Neural progenitor cell (in vitro differentiated cells): ENCODE data around the gene ELL.

Source experiments
- EZH2 ChIP-seq: fragments of 200-600 bp; sonication (generic); IDR thresholded peaks from 2 replicates; pipeline ENCODE4 v1.6.1; 2017; ENCODE audit warnings: antibody characterized with exemption, mild to moderate bottlenecking, moderate library complexity
- EZH2phosphoT487 ChIP-seq: fragments of 200-600 bp; sonication (generic); IDR thresholded peaks from 2 replicates; pipeline ENCODE4 v1.6.1; 2017; ENCODE audit warnings: antibody characterized with exemption
- TF ChIP-seq, protein P1 (sequence below): fragments of 200-600 bp; sonication (generic); IDR thresholded peaks from 2 replicates; pipeline ENCODE4 v1.5.1; 2017; ENCODE audit warnings: antibody characterized with exemption, mild to moderate bottlenecking

GRCh38 chr19:18470787-18471186, 51.1 kb downstream of the ELL start:
- TF ChIP-seq, protein P1, sequence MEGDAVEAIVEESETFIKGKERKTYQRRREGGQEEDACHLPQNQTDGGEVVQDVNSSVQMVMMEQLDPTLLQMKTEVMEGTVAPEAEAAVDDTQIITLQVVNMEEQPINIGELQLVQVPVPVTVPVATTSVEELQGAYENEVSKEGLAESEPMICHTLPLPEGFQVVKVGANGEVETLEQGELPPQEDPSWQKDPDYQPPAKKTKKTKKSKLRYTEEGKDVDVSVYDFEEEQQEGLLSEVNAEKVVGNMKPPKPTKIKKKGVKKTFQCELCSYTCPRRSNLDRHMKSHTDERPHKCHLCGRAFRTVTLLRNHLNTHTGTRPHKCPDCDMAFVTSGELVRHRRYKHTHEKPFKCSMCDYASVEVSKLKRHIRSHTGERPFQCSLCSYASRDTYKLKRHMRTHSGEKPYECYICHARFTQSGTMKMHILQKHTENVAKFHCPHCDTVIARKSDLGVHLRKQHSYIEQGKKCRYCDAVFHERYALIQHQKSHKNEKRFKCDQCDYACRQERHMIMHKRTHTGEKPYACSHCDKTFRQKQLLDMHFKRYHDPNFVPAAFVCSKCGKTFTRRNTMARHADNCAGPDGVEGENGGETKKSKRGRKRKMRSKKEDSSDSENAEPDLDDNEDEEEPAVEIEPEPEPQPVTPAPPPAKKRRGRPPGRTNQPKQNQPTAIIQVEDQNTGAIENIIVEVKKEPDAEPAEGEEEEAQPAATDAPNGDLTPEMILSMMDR, result no peak
- TF ChIP-seq EZH2phosphoT487 (no peak), EZH2 (no peak)
